Measurements from ENCODE around the gene TRIM63. TPM values are rescaled to one million over a fixed set of nuclear protein-coding genes. Genes with fewer than 3 reads are reported as not detected.

Gene TRIM63
- total RNA-seq, 2 experiments from 2014 or later = not detected

DNA sequence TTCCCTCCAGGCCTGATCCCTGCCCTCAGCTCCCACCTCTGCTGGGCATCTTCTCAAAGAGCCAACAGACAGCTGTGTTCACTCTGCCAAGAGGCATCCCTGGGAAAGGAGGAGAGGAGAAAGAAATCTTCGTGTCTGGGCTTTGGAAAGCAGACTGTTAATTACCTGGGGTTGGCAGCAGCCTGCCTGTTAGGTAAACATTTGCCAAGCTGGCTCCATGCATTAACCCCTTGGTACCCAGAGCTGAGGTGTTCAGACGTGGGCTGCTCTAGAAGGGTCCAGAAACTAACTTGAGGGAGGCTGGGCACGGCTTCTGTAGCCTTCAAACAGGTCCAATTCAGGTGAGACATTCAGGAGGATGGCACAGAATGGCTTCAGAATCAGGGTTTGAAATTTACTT lies 54.6 kb downstream of the TRIM63 start:
- Histone ChIP-seq H3K4me3 (ENCODE audit: low read depth, low read length, poor library complexity, severe bottlenecking) (no peak overlapping the region), H3K4me1 (ENCODE audit: insufficient read depth, low read length, poor library complexity, severe bottlenecking) (no peaks in the 10 kb centered on the region), H3K4me2 (ENCODE audit: low read length) (no peak overlapping the region), H3K79me2 (ENCODE audit: insufficient read depth, low read depth, low read length) (no peaks in the 10 kb centered on the region), H3K9me2 (ENCODE audit: insufficient read depth, low read length) (no peaks in the 10 kb centered on the region), H3K36me3 (ENCODE audit: insufficient read depth, low read length) (no peaks in the 10 kb centered on the region), H2AFZ (ENCODE audit: low read length) (no peak overlapping the region), H3K9me3 (ENCODE audit: low read length) (no peaks in the 10 kb centered on the region), H3K27ac (ENCODE audit: low read depth, low read length, poor library complexity, severe bottlenecking) (no peak overlapping the region), H4K20me1 (ENCODE audit: insufficient read depth, low read length) (no peaks in the 10 kb centered on the region)
- BruUV-seq (replicated peaks) = no TSS peak
- TF ChIP-seq, protein P1, sequence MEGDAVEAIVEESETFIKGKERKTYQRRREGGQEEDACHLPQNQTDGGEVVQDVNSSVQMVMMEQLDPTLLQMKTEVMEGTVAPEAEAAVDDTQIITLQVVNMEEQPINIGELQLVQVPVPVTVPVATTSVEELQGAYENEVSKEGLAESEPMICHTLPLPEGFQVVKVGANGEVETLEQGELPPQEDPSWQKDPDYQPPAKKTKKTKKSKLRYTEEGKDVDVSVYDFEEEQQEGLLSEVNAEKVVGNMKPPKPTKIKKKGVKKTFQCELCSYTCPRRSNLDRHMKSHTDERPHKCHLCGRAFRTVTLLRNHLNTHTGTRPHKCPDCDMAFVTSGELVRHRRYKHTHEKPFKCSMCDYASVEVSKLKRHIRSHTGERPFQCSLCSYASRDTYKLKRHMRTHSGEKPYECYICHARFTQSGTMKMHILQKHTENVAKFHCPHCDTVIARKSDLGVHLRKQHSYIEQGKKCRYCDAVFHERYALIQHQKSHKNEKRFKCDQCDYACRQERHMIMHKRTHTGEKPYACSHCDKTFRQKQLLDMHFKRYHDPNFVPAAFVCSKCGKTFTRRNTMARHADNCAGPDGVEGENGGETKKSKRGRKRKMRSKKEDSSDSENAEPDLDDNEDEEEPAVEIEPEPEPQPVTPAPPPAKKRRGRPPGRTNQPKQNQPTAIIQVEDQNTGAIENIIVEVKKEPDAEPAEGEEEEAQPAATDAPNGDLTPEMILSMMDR (conservative IDR thresholded peaks at IDR 0.05; ENCODE audit: low read length) = no peak
- TF ChIP-seq EZH2phosphoT487 (IDR thresholded peaks at IDR 0.05; ENCODE audit: borderline replicate concordance, low read depth, low read length) = no peak
- no peak for DNase-seq (ENCODE audit: low spot score)
- ChIA-PET CTCF (ENCODE audit: unreplicated experiment) (no interaction called here), POLR2A (no interaction called here)
- intact Hi-C loops (cut with micrococcal nuclease; ENCODE audit: unreplicated experiment) = no loop called here

- no peaks in the 10 kb centered on the region for H3K4me1 ChIP-seq (ENCODE audit: insufficient read depth, low read length, poor library complexity, severe bottlenecking)
- TF ChIP-seq EZH2phosphoT487 (IDR thresholded peaks at IDR 0.05; ENCODE audit: borderline replicate concordance, low read depth, low read length) = no peak
- TF ChIP-seq, protein P1 (conservative IDR thresholded peaks at IDR 0.05; ENCODE audit: low read length) = no peak
- ChIA-PET CTCF (ENCODE audit: unreplicated experiment) (interaction anchor here (0.6 kb wide), 1 partner anchor 170 kb away, joined by 4 read pairs; no protein-coding TSS in a partner anchor), POLR2A (no interaction called here)
- no peaks in the 10 kb centered on the region for H3K9me3 ChIP-seq (ENCODE audit: low read length)
- H3K9me2 ChIP-seq (ENCODE audit: insufficient read depth, low read length) = no peaks in the 10 kb centered on the region
- BruUV-seq (replicated peaks) = no TSS peak
- intact Hi-C loops (cut with micrococcal nuclease; ENCODE audit: unreplicated experiment) = no loop called here
- no peak overlapping the region for H3K4me2 ChIP-seq (ENCODE audit: low read length)
- DNase-seq (ENCODE audit: low spot score) = no peak
- no peak overlapping the region for H3K4me3 ChIP-seq (ENCODE audit: low read depth, low read length, poor library complexity, severe bottlenecking)
- H2AFZ ChIP-seq (ENCODE audit: low read length) = no peak overlapping the region
- H3K36me3 ChIP-seq (ENCODE audit: insufficient read depth, low read length) = no peaks in the 10 kb centered on the region
- no peak overlapping the region for H3K27ac ChIP-seq (ENCODE audit: low read depth, low read length, poor library complexity, severe bottlenecking)
- H3K79me2 ChIP-seq (ENCODE audit: insufficient read depth, low read depth, low read length) = no peaks in the 10 kb centered on the region
- no peaks in the 10 kb centered on the region for H4K20me1 ChIP-seq (ENCODE audit: insufficient read depth, low read length)
Measured at GRCh38 chr1:26010825-26011224, 56.6 kb downstream of the TRIM63 start.

- Histone ChIP-seq H3K9me3 (ENCODE audit: low read length) (no peaks in the 10 kb centered on the region), H3K9me2 (ENCODE audit: insufficient read depth, low read length) (no peaks in the 10 kb centered on the region), H3K4me3 (ENCODE audit: low read depth, low read length, poor library complexity, severe bottlenecking) (no peak overlapping the region), H3K79me2 (ENCODE audit: insufficient read depth, low read depth, low read length) (no peaks in the 10 kb centered on the region), H3K4me2 (ENCODE audit: low read length) (no peak overlapping the region), H3K27ac (ENCODE audit: low read depth, low read length, poor library complexity, severe bottlenecking) (no peak overlapping the region), H3K36me3 (ENCODE audit: insufficient read depth, low read length) (no peaks in the 10 kb centered on the region), H4K20me1 (ENCODE audit: insufficient read depth, low read length) (no peaks in the 10 kb centered on the region), H3K4me1 (ENCODE audit: insufficient read depth, low read length, poor library complexity, severe bottlenecking) (no peaks in the 10 kb centered on the region), H2AFZ (ENCODE audit: low read length) (no peak overlapping the region)
- intact Hi-C loops (cut with micrococcal nuclease; ENCODE audit: unreplicated experiment) = no loop called here
- POLR2A ChIA-PET = no interaction called here
- no peak for TF ChIP-seq EZH2phosphoT487 (IDR thresholded peaks at IDR 0.05; ENCODE audit: borderline replicate concordance, low read depth, low read length)
- TF ChIP-seq, protein P1 (conservative IDR thresholded peaks at IDR 0.05; ENCODE audit: low read length) = peak; percentile 69
- BruUV-seq (replicated peaks) = no TSS peak
- CTCF ChIA-PET (ENCODE audit: unreplicated experiment) = interaction anchor here (1.0 kb wide), 1 partner anchor 115 kb away, joined by 4 read pairs; no protein-coding TSS in a partner anchor
- DNase-seq (ENCODE audit: low spot score) = peak; percentile 57
Measured at GRCh38 chr1:26009796-26010447, 57.5 kb downstream of the TRIM63 start.

Data from OCI-LY7 (cell line).